MCF 10A (cell line): Measurements from ENCODE around the gene C17orf58. TPM values are rescaled to one million over a fixed set of nuclear protein-coding genes. Genes with fewer than 3 reads are reported as not detected.

Source experiments
- BruUV-seq: library from RNA; stranded (reverse); fragments of 400-500 nt; replicated peaks from 2 replicates; lab custom pipeline; 2021; lab: Mats Ljungman, UMichigan
- CTCF ChIA-PET: fragments of 300-600 bp; sonication (Branson Sonifier 250); formaldehyde crosslinking; extraction: SDS; loops from one replicate; lab custom pipeline; 2021; ENCODE audit warnings: antibody characterized with exemption, inconsistent platforms; lab: Yijun Ruan, JAX
- POLR2A ChIA-PET: fragments of 300-600, 350-650 bp; sonication (Branson Sonifier 250); formaldehyde crosslinking; extraction: SDS; loops from one replicate; lab custom pipeline; 2020; ENCODE audit warnings: antibody characterized with exemption, inconsistent platforms; lab: Yijun Ruan, JAX
- DNase-seq: peaks from one replicate; pipeline ENCODE4 v3.0.0-alpha.2; 2018; ENCODE audit not compliant: unreplicated experiment
- H3K27ac Mint-ChIP-seq: one replicate; pipeline ENCODE4 v1.8.0; 2022; ENCODE audit warnings: mild to moderate bottlenecking, low read depth, mixed read lengths; ENCODE audit not compliant: unreplicated experiment
- H3K27me3 Mint-ChIP-seq: one replicate; pipeline ENCODE4 v1.8.0; 2022; ENCODE audit warnings: mixed read lengths; ENCODE audit not compliant: insufficient read depth, unreplicated experiment
- H3K36me3 Mint-ChIP-seq: one replicate; pipeline ENCODE4 v1.8.0; 2022; ENCODE audit warnings: mild to moderate bottlenecking, moderate library complexity, mixed read lengths; ENCODE audit not compliant: insufficient read depth, unreplicated experiment
- H3K4me1 Mint-ChIP-seq: one replicate; pipeline ENCODE4 v1.8.0; 2022; ENCODE audit warnings: mixed read lengths; ENCODE audit not compliant: insufficient read depth, unreplicated experiment
- H3K4me3 Mint-ChIP-seq: one replicate; pipeline ENCODE4 v1.8.0; 2022; ENCODE audit warnings: mild to moderate bottlenecking, moderate library complexity, mixed read lengths; ENCODE audit not compliant: unreplicated experiment
- H3K9me3 Mint-ChIP-seq: one replicate; pipeline ENCODE4 v1.8.0; 2022; ENCODE audit warnings: mixed read lengths; ENCODE audit not compliant: unreplicated experiment
- CTCF ChIP-seq: fragments of 200-600 bp; IDR thresholded peaks from one replicate; pipeline ENCODE4 v1.8.0; 2022; ENCODE audit warnings: antibody characterized with exemption, mild to moderate bottlenecking; ENCODE audit not compliant: unreplicated experiment
- intact Hi-C: fragments of 100-400 bp; cut with micrococcal nuclease; formaldehyde crosslinking; loops from 2 replicates; pipeline ENCODE4 v1.14.1; 2022
- total RNA-seq: library from RNA; stranded (reverse); gene quantifications from 2 replicates; pipeline ENCODE4 v1.2.3, GENCODE V29; 2022

The C17orf58 gene
- total RNA-seq, 1 experiment from 2014 or later = 9.5 TPM

- Mint-ChIP-seq H3K27me3 (no peaks in the 10 kb centered on the region), H3K9me3 (no peaks in the 10 kb centered on the region), H3K4me1 (peaks cover 26% of the 10 kb centered on the region), H3K36me3 (peaks cover 5% of the 10 kb centered on the region), H3K4me3 (peak overlapping the region; percentile 91), H3K27ac (peak overlapping the region; percentile 79)
- ChIA-PET CTCF (no interaction called here), POLR2A (interaction anchor here (1.0 to 6.4 kb wide), 9 partner anchors 7 to 1334 kb away, joined by 3 to 84 read pairs (median 7); partner anchors contain the start of genes ABCA5 and WIPI1)
- no peak for DNase-seq
- no TSS peak for BruUV-seq
- intact Hi-C loops = loop anchor here (10.0 kb wide), 1 partner anchor 112 kb away; no protein-coding TSS in a partner anchor
- TF ChIP-seq CTCF = no peak
Observed at GRCh38 chr17:67992548-67993152, 3.6 kb downstream of the C17orf58 start.

GRCh38 chr17:67990909-67991308 is 5.4 kb downstream of the C17orf58 start:
- Mint-ChIP-seq H3K9me3 (no peaks in the 10 kb centered on the region), H3K4me3 (no peak overlapping the region), H3K4me1 (peaks cover 19% of the 10 kb centered on the region), H3K36me3 (no peaks in the 10 kb centered on the region), H3K27ac (no peak overlapping the region), H3K27me3 (no peaks in the 10 kb centered on the region)
- no peak for TF ChIP-seq CTCF
- intact Hi-C loops = loop anchor here (10.0 kb wide), 1 partner anchor 114 kb away; no protein-coding TSS in a partner anchor
- no TSS peak for BruUV-seq
- ChIA-PET POLR2A (interaction anchor here (6.4 kb wide), 1 partner anchor 29 kb away, joined by 84 read pairs; no protein-coding TSS in a partner anchor), CTCF (no interaction called here)
- no peak for DNase-seq

GRCh38 chr17:67983383-67983688 is 12.9 kb downstream of the C17orf58 start:
- POLR2A ChIA-PET = interaction anchor here (0.8 kb wide), 1 partner anchor 36 kb away, joined by 3 read pairs; no protein-coding TSS in a partner anchor
- H3K27me3 Mint-ChIP-seq = no peaks in the 10 kb centered on the region
- no peak overlapping the region for H3K4me3 Mint-ChIP-seq
- no peak overlapping the region for H3K27ac Mint-ChIP-seq
- no peaks in the 10 kb centered on the region for H3K9me3 Mint-ChIP-seq
- peaks cover 25% of the 10 kb centered on the region for H3K36me3 Mint-ChIP-seq
- BruUV-seq = no TSS peak
- DNase-seq = no peak
- CTCF ChIA-PET = no interaction called here
- H3K4me1 Mint-ChIP-seq = peaks cover 5% of the 10 kb centered on the region
- intact Hi-C loops = no loop called here
- TF ChIP-seq CTCF = no peak

DNA sequence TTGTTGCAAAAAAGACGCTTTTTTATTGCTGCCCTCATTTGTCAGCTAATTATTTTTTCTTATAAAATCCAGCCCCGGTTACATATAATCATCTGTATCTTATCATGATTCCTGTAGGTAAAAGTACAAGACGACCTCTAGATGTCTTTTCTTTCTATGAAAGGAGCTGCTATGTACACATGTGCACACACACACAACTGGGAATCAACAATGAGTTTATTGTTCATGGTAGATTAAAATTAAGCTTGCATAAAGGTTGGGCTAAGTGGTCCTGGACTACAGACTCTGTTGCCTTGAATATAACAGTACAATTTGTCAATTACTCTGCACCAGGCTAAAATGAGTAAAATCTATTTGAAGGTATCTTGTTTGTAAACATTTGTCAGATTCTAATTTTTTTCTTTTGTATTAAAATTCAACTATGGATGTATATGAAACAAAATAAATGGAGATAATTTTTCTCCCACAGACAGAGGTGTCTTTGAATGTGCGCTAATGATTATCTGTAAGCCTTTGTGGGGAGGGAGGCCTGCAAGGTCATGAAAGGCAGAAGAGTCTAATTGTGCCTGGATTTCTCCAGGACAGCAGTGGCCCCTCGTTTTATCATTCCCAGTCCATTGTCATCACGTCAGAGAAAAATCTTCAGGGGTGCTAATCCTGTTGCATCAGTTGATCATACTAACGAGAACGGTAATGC is 13.4 kb downstream of the C17orf58 start:
- CTCF ChIA-PET = interaction anchor here (1.0 kb wide), 1 partner anchor 9 kb away, joined by 3 read pairs; no protein-coding TSS in a partner anchor
- BruUV-seq = TSS peak; percentile 54
- Mint-ChIP-seq H3K27ac (no peak overlapping the region), H3K4me1 (peaks cover 6% of the 10 kb centered on the region), H3K36me3 (peaks cover 27% of the 10 kb centered on the region), H3K4me3 (no peak overlapping the region), H3K27me3 (no peaks in the 10 kb centered on the region), H3K9me3 (no peaks in the 10 kb centered on the region)
- POLR2A ChIA-PET = interaction anchor here (0.8 to 1.2 kb wide), 2 partner anchors 9 to 37 kb away, joined by 3 to 4 read pairs; no protein-coding TSS in a partner anchor
- intact Hi-C loops = no loop called here
- no peak for DNase-seq
- no peak for TF ChIP-seq CTCF
